ENCODE measurements around the gene SCMH1.

The SCMH1 gene

GRCh38 chr1:41022424-41022823 is 219.7 kb downstream of the SCMH1 start:
- no peak for TF ChIP-seq CTCF (conservative IDR thresholded peaks at IDR 0.05; ENCODE audit: control insufficient read depth, insufficient read depth, low read depth, low read length)
- no peak overlapping the region for H3K4me3 ChIP-seq (ENCODE audit: control insufficient read depth, low read depth, low read length)
- DNase-seq (ENCODE audit: low read depth), result no peak

- peak; percentile 4 for TF ChIP-seq CTCF (conservative IDR thresholded peaks at IDR 0.05; ENCODE audit: control insufficient read depth, insufficient read depth, low read depth, low read length)
- no peak for DNase-seq (ENCODE audit: low read depth)
- H3K4me3 ChIP-seq (ENCODE audit: control insufficient read depth, low read depth, low read length), result no peak within 1 kb of the TSS
Observed at GRCh38 chr1:41021526-41022308, 220.4 kb downstream of the SCMH1 start, which contains the start of gene SLFNL1. SLFNL1 (minus strand) TSS chr1:41021725; CDS start chr1:41020660, 1,065 bp downstream.

- no peak for TF ChIP-seq CTCF (conservative IDR thresholded peaks at IDR 0.05; ENCODE audit: control insufficient read depth, insufficient read depth, low read depth, low read length)
- no peak for DNase-seq (ENCODE audit: low read depth)
- no peak overlapping the region for H3K4me3 ChIP-seq (ENCODE audit: control insufficient read depth, low read depth, low read length)
Observed at GRCh38 chr1:41020654-41021053, 221.5 kb downstream of the SCMH1 start.

GRCh38 chr1:41020109-41020576 is 222.0 kb downstream of the SCMH1 start:
- no peak for DNase-seq (ENCODE audit: low read depth)
- no peak overlapping the region for H3K4me3 ChIP-seq (ENCODE audit: control insufficient read depth, low read depth, low read length)
- no peak for TF ChIP-seq CTCF (conservative IDR thresholded peaks at IDR 0.05; ENCODE audit: control insufficient read depth, insufficient read depth, low read depth, low read length)

GRCh38 chr1:41019353-41019745 is 222.8 kb downstream of the SCMH1 start:
- no peak for TF ChIP-seq CTCF (conservative IDR thresholded peaks at IDR 0.05; ENCODE audit: control insufficient read depth, insufficient read depth, low read depth, low read length)
- DNase-seq (ENCODE audit: low read depth), result no peak
- no peak overlapping the region for H3K4me3 ChIP-seq (ENCODE audit: control insufficient read depth, low read depth, low read length)

- no peak overlapping the region for H3K4me3 ChIP-seq (ENCODE audit: control insufficient read depth, low read depth, low read length)
- no peak for TF ChIP-seq CTCF (conservative IDR thresholded peaks at IDR 0.05; ENCODE audit: control insufficient read depth, insufficient read depth, low read depth, low read length)
- no peak for DNase-seq (ENCODE audit: low read depth)
Observed at GRCh38 chr1:41018018-41018410, 224.1 kb downstream of the SCMH1 start.

Measured in fibroblast of mammary gland (primary cell).